Activated naive CD4-positive, alpha-beta T cell treated with anti-CD3 and anti-CD28 coated beads, Interleukin-2, amount 10 ng/mL, durations not matched to agents 5 hours and 36 hours (primary cell): ENCODE data around the gene FAM78A. TPM values are rescaled to one million over a fixed set of nuclear protein-coding genes. Genes with fewer than 3 reads are reported as not detected.

ENCODE experiments used
- total RNA-seq, 2 experiments: library from RNA; stranded (reverse); gene quantifications; one replicate each; pipeline ENCODE4 v1.2.3, GENCODE V29; 2021

FAM78A gene
- 100 to 1,000 TPM; 112 to 113 TPM for total RNA-seq

GRCh38 chr9:131276094-131276888 lies at the start of gene FAM78A:
Gene FAM78A, minus strand, starts transcription at chr9:131276510. Its CDS starts 331 bp downstream, at chr9:131276179.

GRCh38 chr9:131289301-131290035 lies 13.2 kb upstream of the FAM78A start, which contains the start of gene PLPP7:
Gene PLPP7, plus strand, starts transcription at chr9:131289723. Its CDS starts 275 bp downstream, at chr9:131289998.

Other genes starting within 250 kb of the FAM78A start
- gene AIF1L, start 180.0 kb downstream of the FAM78A start, total RNA-seq: 1 to 10 TPM; 1.4 to 2.1 TPM
- 10 to 100 TPM; 47.9 to 54.4 TPM for gene NUP214, start 150.9 kb downstream of the FAM78A start, total RNA-seq
- under 1 TPM; 0.13 to 0.34 TPM for gene PLPP7, start 13.2 kb upstream of the FAM78A start, total RNA-seq
- 100 to 1,000 TPM; 230 to 233 TPM for gene PRRC2B, start 117.6 kb upstream of the FAM78A start, total RNA-seq
- 10 to 100 TPM; 46.2 to 49.5 TPM for gene POMT1, start 226.4 kb upstream of the FAM78A start, total RNA-seq